ENCODE measurements around the gene DOCK11. TPM values are rescaled to one million over a fixed set of nuclear protein-coding genes. Genes with fewer than 3 reads are reported as not detected.
"Not testable (repeated sequence)": the region's sequence is repeated elsewhere in the genome, so short reads cannot be mapped to it uniquely, and the experiment has no call there.

Gene DOCK11
- total RNA-seq, 1 donor from 2014 or later: 22.4 TPM

GRCh38 chrX:118564498-118564897 lies 68.9 kb downstream of the DOCK11 start:
- H3K4me3 ChIP-seq (ENCODE audit: low read length in 3 of 3): no peak overlapping the region
- H3K36me3 ChIP-seq (ENCODE audit: control insufficient read depth in 3 of 3, insufficient read depth in 3 of 3, low read length in 3 of 3): no peaks in the 10 kb centered on the region
- H3K9ac ChIP-seq (ENCODE audit: low read depth in 1 of 3, low read length in 3 of 3): no peak overlapping the region
- H3K4me1 ChIP-seq (ENCODE audit: control insufficient read depth in 3 of 3, insufficient read depth in 3 of 3, low read length in 3 of 3): no peaks in the 10 kb centered on the region
- H3K27me3 ChIP-seq (ENCODE audit: control insufficient read depth in 3 of 3, insufficient read depth in 3 of 3, low read length in 3 of 3): no peaks in the 10 kb centered on the region
- H3K27ac ChIP-seq (ENCODE audit: low read depth, low read length): no peak overlapping the region
- no peaks in the 10 kb centered on the region for H3K9me3 ChIP-seq (ENCODE audit: control insufficient read depth in 3 of 3, low read length in 3 of 3)

GRCh38 chrX:118565853-118566252 lies 70.2 kb downstream of the DOCK11 start:
- Histone ChIP-seq H3K27ac (ENCODE audit: low read depth, low read length) (no peak overlapping the region), H3K4me1 (ENCODE audit: control insufficient read depth in 3 of 3, insufficient read depth in 3 of 3, low read length in 3 of 3) (no peaks in the 10 kb centered on the region), H3K27me3 (ENCODE audit: control insufficient read depth in 3 of 3, insufficient read depth in 3 of 3, low read length in 3 of 3) (no peaks in the 10 kb centered on the region), H3K4me3 (ENCODE audit: low read length in 3 of 3) (no peak overlapping the region), H3K36me3 (ENCODE audit: control insufficient read depth in 3 of 3, insufficient read depth in 3 of 3, low read length in 3 of 3) (no peaks in the 10 kb centered on the region), H3K9ac (ENCODE audit: low read depth in 1 of 3, low read length in 3 of 3) (no peak overlapping the region), H3K9me3 (ENCODE audit: control insufficient read depth in 3 of 3, low read length in 3 of 3) (no peaks in the 10 kb centered on the region)

GRCh38 chrX:118566359-118566758 lies 70.7 kb downstream of the DOCK11 start:
- Histone ChIP-seq H3K4me3 (ENCODE audit: low read length in 3 of 3) (no peak overlapping the region), H3K27me3 (ENCODE audit: control insufficient read depth in 3 of 3, insufficient read depth in 3 of 3, low read length in 3 of 3) (no peaks in the 10 kb centered on the region), H3K9ac (ENCODE audit: low read depth in 1 of 3, low read length in 3 of 3) (no peak overlapping the region), H3K36me3 (ENCODE audit: control insufficient read depth in 3 of 3, insufficient read depth in 3 of 3, low read length in 3 of 3) (no peaks in the 10 kb centered on the region), H3K9me3 (ENCODE audit: control insufficient read depth in 3 of 3, low read length in 3 of 3) (no peaks in the 10 kb centered on the region), H3K4me1 (ENCODE audit: control insufficient read depth in 3 of 3, insufficient read depth in 3 of 3, low read length in 3 of 3) (no peaks in the 10 kb centered on the region), H3K27ac (ENCODE audit: low read depth, low read length) (no peak overlapping the region)

- no peak overlapping the region for H3K4me3 ChIP-seq (ENCODE audit: low read length in 3 of 3)
- no peaks in the 10 kb centered on the region for H3K9me3 ChIP-seq (ENCODE audit: control insufficient read depth in 3 of 3, low read length in 3 of 3)
- H3K27me3 ChIP-seq (ENCODE audit: control insufficient read depth in 3 of 3, insufficient read depth in 3 of 3, low read length in 3 of 3): no peaks in the 10 kb centered on the region
- no peak overlapping the region for H3K9ac ChIP-seq (ENCODE audit: low read depth in 1 of 3, low read length in 3 of 3)
- H3K4me1 ChIP-seq (ENCODE audit: control insufficient read depth in 3 of 3, insufficient read depth in 3 of 3, low read length in 3 of 3): no peaks in the 10 kb centered on the region
- no peaks in the 10 kb centered on the region for H3K36me3 ChIP-seq (ENCODE audit: control insufficient read depth in 3 of 3, insufficient read depth in 3 of 3, low read length in 3 of 3)
- H3K27ac ChIP-seq (ENCODE audit: low read depth, low read length): no peak overlapping the region
These were observed 74.1 kb downstream of the DOCK11 start for GRCh38 chrX:118569676-118570075.

GRCh38 chrX:118570209-118570608 lies 74.6 kb downstream of the DOCK11 start:
- no peaks in the 10 kb centered on the region for H3K27me3 ChIP-seq (ENCODE audit: control insufficient read depth in 3 of 3, insufficient read depth in 3 of 3, low read length in 3 of 3)

GRCh38 chrX:118571836-118572235 lies 76.2 kb downstream of the DOCK11 start:
- no peaks in the 10 kb centered on the region for H3K36me3 ChIP-seq (ENCODE audit: control insufficient read depth in 3 of 3, insufficient read depth in 3 of 3, low read length in 3 of 3)
- H3K27me3 ChIP-seq (ENCODE audit: control insufficient read depth in 3 of 3, insufficient read depth in 3 of 3, low read length in 3 of 3): no peaks in the 10 kb centered on the region
- no peak overlapping the region for H3K9ac ChIP-seq (ENCODE audit: low read depth in 1 of 3, low read length in 3 of 3)
- H3K27ac ChIP-seq (ENCODE audit: low read depth, low read length): no peak overlapping the region
- H3K4me3 ChIP-seq (ENCODE audit: low read length in 3 of 3): no peak overlapping the region
- H3K9me3 ChIP-seq (ENCODE audit: control insufficient read depth in 3 of 3, low read length in 3 of 3): no peaks in the 10 kb centered on the region
- no peaks in the 10 kb centered on the region for H3K4me1 ChIP-seq (ENCODE audit: control insufficient read depth in 3 of 3, insufficient read depth in 3 of 3, low read length in 3 of 3)

More at GRCh38 chrX:118570209-118570608, 74.6 kb downstream of the DOCK11 start:
- Histone ChIP-seq H3K4me1 (ENCODE audit: control insufficient read depth in 3 of 3, insufficient read depth in 3 of 3, low read length in 3 of 3) (no peaks in the 10 kb centered on the region), H3K9me3 (ENCODE audit: control insufficient read depth in 3 of 3, low read length in 3 of 3) (no peaks in the 10 kb centered on the region), H3K36me3 (ENCODE audit: control insufficient read depth in 3 of 3, insufficient read depth in 3 of 3, low read length in 3 of 3) (no peaks in the 10 kb centered on the region), H3K9ac (ENCODE audit: low read depth in 1 of 3, low read length in 3 of 3) (no peak overlapping the region), H3K27ac (ENCODE audit: low read depth, low read length) (no peak overlapping the region), H3K4me3 (ENCODE audit: low read length in 3 of 3) (no peak overlapping the region)

- peaks cover 0 to 1% (median 0%) of the 10 kb centered on the region in 3 donors for H3K36me3 ChIP-seq (ENCODE audit: control insufficient read depth in 3 of 3, insufficient read depth in 3 of 3, low read length in 3 of 3)
- H3K9me3 ChIP-seq (ENCODE audit: control insufficient read depth in 3 of 3, low read length in 3 of 3): no peaks in the 10 kb centered on the region
- H3K4me1 ChIP-seq (ENCODE audit: control insufficient read depth in 3 of 3, insufficient read depth in 3 of 3, low read length in 3 of 3): no peaks in the 10 kb centered on the region
- H3K9ac ChIP-seq (ENCODE audit: low read depth in 1 of 3, low read length in 3 of 3): no peak overlapping the region
- no peak overlapping the region for H3K27ac ChIP-seq (ENCODE audit: low read depth, low read length)
- H3K27me3 ChIP-seq (ENCODE audit: control insufficient read depth in 3 of 3, insufficient read depth in 3 of 3, low read length in 3 of 3): no peaks in the 10 kb centered on the region
- no peak overlapping the region for H3K4me3 ChIP-seq (ENCODE audit: low read length in 3 of 3)
These were observed 79.1 kb downstream of the DOCK11 start for GRCh38 chrX:118574666-118575065.

- H3K27me3 ChIP-seq (ENCODE audit: control insufficient read depth in 3 of 3, insufficient read depth in 3 of 3, low read length in 3 of 3): no peaks in the 10 kb centered on the region
These were observed 81.4 kb downstream of the DOCK11 start for GRCh38 chrX:118577041-118577440.

GRCh38 chrX:118579417-118579816 lies 83.8 kb downstream of the DOCK11 start:
- no peak overlapping the region for H3K4me3 ChIP-seq (ENCODE audit: low read length in 3 of 3)
- H3K27ac ChIP-seq (ENCODE audit: low read depth, low read length): no peak overlapping the region
- no peaks in the 10 kb centered on the region for H3K9me3 ChIP-seq (ENCODE audit: control insufficient read depth in 3 of 3, low read length in 3 of 3)
- H3K9ac ChIP-seq (ENCODE audit: low read depth in 1 of 3, low read length in 3 of 3): no peak overlapping the region
- H3K36me3 ChIP-seq (ENCODE audit: control insufficient read depth in 3 of 3, insufficient read depth in 3 of 3, low read length in 3 of 3): peaks cover 0 to 1% (median 0%) of the 10 kb centered on the region in 3 donors
- no peaks in the 10 kb centered on the region for H3K4me1 ChIP-seq (ENCODE audit: control insufficient read depth in 3 of 3, insufficient read depth in 3 of 3, low read length in 3 of 3)
- H3K27me3 ChIP-seq (ENCODE audit: control insufficient read depth in 3 of 3, insufficient read depth in 3 of 3, low read length in 3 of 3): no peaks in the 10 kb centered on the region

More at GRCh38 chrX:118577041-118577440, 81.4 kb downstream of the DOCK11 start:
- Histone ChIP-seq H3K36me3 (ENCODE audit: control insufficient read depth in 3 of 3, insufficient read depth in 3 of 3, low read length in 3 of 3) (peaks cover 0 to 1% (median 0%) of the 10 kb centered on the region in 3 donors), H3K4me1 (ENCODE audit: control insufficient read depth in 3 of 3, insufficient read depth in 3 of 3, low read length in 3 of 3) (no peaks in the 10 kb centered on the region), H3K9ac (ENCODE audit: low read depth in 1 of 3, low read length in 3 of 3) (no peak overlapping the region), H3K9me3 (ENCODE audit: control insufficient read depth in 3 of 3, low read length in 3 of 3) (no peaks in the 10 kb centered on the region), H3K27ac (ENCODE audit: low read depth, low read length) (no peak overlapping the region), H3K4me3 (ENCODE audit: low read length in 3 of 3) (no peak overlapping the region)

- H3K27me3 ChIP-seq (ENCODE audit: control insufficient read depth in 3 of 3, insufficient read depth in 3 of 3, low read length in 3 of 3); H3K4me3 ChIP-seq (ENCODE audit: low read length in 3 of 3); H3K9ac ChIP-seq (ENCODE audit: low read depth in 1 of 3, low read length in 3 of 3); H3K27ac ChIP-seq (ENCODE audit: low read depth, low read length); H3K9me3 ChIP-seq (ENCODE audit: control insufficient read depth in 3 of 3, low read length in 3 of 3); H3K36me3 ChIP-seq (ENCODE audit: control insufficient read depth in 3 of 3, insufficient read depth in 3 of 3, low read length in 3 of 3); H3K4me1 ChIP-seq (ENCODE audit: control insufficient read depth in 3 of 3, insufficient read depth in 3 of 3, low read length in 3 of 3): not testable (repeated sequence)
These were observed 87.3 kb downstream of the DOCK11 start for GRCh38 chrX:118582926-118583325.

- H3K9ac ChIP-seq (ENCODE audit: low read depth in 1 of 3, low read length in 3 of 3): no peak overlapping the region
- H3K27me3 ChIP-seq (ENCODE audit: control insufficient read depth in 3 of 3, insufficient read depth in 3 of 3, low read length in 3 of 3): no peaks in the 10 kb centered on the region
- H3K4me3 ChIP-seq (ENCODE audit: low read length in 3 of 3): no peak overlapping the region
- no peaks in the 10 kb centered on the region for H3K36me3 ChIP-seq (ENCODE audit: control insufficient read depth in 3 of 3, insufficient read depth in 3 of 3, low read length in 3 of 3)
- H3K4me1 ChIP-seq (ENCODE audit: control insufficient read depth in 3 of 3, insufficient read depth in 3 of 3, low read length in 3 of 3): no peaks in the 10 kb centered on the region
- no peak overlapping the region for H3K27ac ChIP-seq (ENCODE audit: low read depth, low read length)
- H3K9me3 ChIP-seq (ENCODE audit: control insufficient read depth in 3 of 3, low read length in 3 of 3): no peaks in the 10 kb centered on the region
These were observed 88.2 kb downstream of the DOCK11 start for GRCh38 chrX:118583781-118584180.
